Small intestine (tissue), 16 donors: Measurements from ENCODE around the gene SPR. TPM values are rescaled to one million over a fixed set of nuclear protein-coding genes. Genes with fewer than 3 reads are reported as not detected.

Source experiments
- DNase-seq, 2 donors: peaks; one replicate each; pipeline versions ENCODE4 v3.0.0 to v3.0.0-alpha.2; 2013
- FAIRE-seq: peaks from 2 replicates; lab custom pipeline; 2012; peaks lifted over from hg19 to GRCh38; lab: Jason Lieb, UNC
- H3K27ac ChIP-seq, 3 donors: one replicate each; pipeline ENCODE4 v1.5.1; 2013; ENCODE audit warnings: low read length in 2 of 3, mild to moderate bottlenecking in 2 of 3, control low read depth in 1 of 3, inconsistent platforms in 1 of 3, low read depth in 1 of 3, moderate library complexity in 1 of 3
- H3K27me3 ChIP-seq, 3 donors: one replicate each; pipeline ENCODE4 v1.6.1; 2013; ENCODE audit warnings: low read length in 3 of 3, inconsistent platforms in 1 of 3; ENCODE audit not compliant: control insufficient read depth in 3 of 3, insufficient read depth in 3 of 3
- H3K36me3 ChIP-seq, 3 donors: one replicate each; pipeline ENCODE4 v1.6.1; 2013; ENCODE audit warnings: low read length in 3 of 3, inconsistent platforms in 1 of 3, low read depth in 1 of 3, mild to moderate bottlenecking in 1 of 3, moderate library complexity in 1 of 3; ENCODE audit not compliant: control insufficient read depth in 3 of 3, insufficient read depth in 2 of 3
- H3K4me1 ChIP-seq, 3 donors: one replicate each; pipeline ENCODE4 v1.6.1; 2013; ENCODE audit warnings: low read length in 2 of 3, inconsistent platforms in 1 of 3, low read depth in 1 of 3, mild to moderate bottlenecking in 1 of 3, moderate library complexity in 1 of 3; ENCODE audit not compliant: control insufficient read depth in 3 of 3, insufficient read depth in 2 of 3
- H3K4me3 ChIP-seq, 3 donors: one replicate each; pipeline ENCODE4 v1.5.1; 2013; ENCODE audit warnings: low read length in 3 of 3, control low read depth in 1 of 3, inconsistent platforms in 1 of 3, low read depth in 1 of 3, mild to moderate bottlenecking in 1 of 3, moderate library complexity in 1 of 3
- H3K9me3 ChIP-seq, 2 donors: one replicate each; pipeline ENCODE4 v1.6.1; 2013; ENCODE audit warnings: low read depth in 1 of 2, low read length in 1 of 2; ENCODE audit not compliant: control insufficient read depth in 2 of 2, insufficient read depth in 1 of 2
- WGBS, 3 donors: extraction: QIAGEN DNeasy Blood & Tissue Kit; methylation state at CpG; one replicate each; pipeline ENCODE4 v1.1.7; 2013; 5-methylcytosine and 5-hydroxymethylcytosine counted together
- long read RNA-seq, 10 donors: transcript quantifications; one replicate each; lab custom pipeline, GENCODE V29; 2026
- polyA plus RNA-seq, 4 donors: library from polyadenylated mRNA; stranded (reverse) in 3 of 4; unstranded in 1 of 4; fragments of 200-250 nt in 3 of 4; fragments of 120-200 nt in 1 of 4; gene quantifications; one replicate each; pipeline versions ENCODE4 v1.2.1 to v1.2.3, GENCODE V29; 2013
- donor health status: healthy with polysubstance abuse.
- donor health status: control.
- donor health status: control.
- donor health status: Bipolar disorder and iron deficiency.
- donor health status: healthy.

Gene SPR
- polyA plus RNA-seq: 10 to 100 TPM; 40.6 to 50.0 (median 44.4) TPM
- long read RNA-seq, donor 1: 0 reads
- long read RNA-seq, donor 2, partial matches to known transcripts: 0 of 2 reads
- long read RNA-seq, donor 2, other reads (novel, unspliced or antisense): 0 of 2 reads
- long read RNA-seq, donor 3, transcript SPR-201 (3 exons, 1,480 nt): major isoform, 8 of 15 reads
- long read RNA-seq, donor 3, partial matches to known transcripts: 7 of 15 reads
- long read RNA-seq, donor 3, other reads (novel, unspliced or antisense): 0 of 15 reads
- long read RNA-seq, donor 4, partial matches to known transcripts: 0 of 2 reads
- long read RNA-seq, donor 4, other reads (novel, unspliced or antisense): 0 of 2 reads
- long read RNA-seq, donor 5, transcript SPR-201 (3 exons, 1,480 nt): major isoform, 5 of 5 reads
- long read RNA-seq, donor 5, partial matches to known transcripts: 0 of 5 reads
- long read RNA-seq, donor 5, other reads (novel, unspliced or antisense): 0 of 5 reads
- long read RNA-seq, donor 6, transcript SPR-201 (3 exons, 1,480 nt): major isoform, 17 of 17 reads
- long read RNA-seq, donor 6, partial matches to known transcripts: 0 of 17 reads
- long read RNA-seq, donor 6, other reads (novel, unspliced or antisense): 0 of 17 reads
- long read RNA-seq, donor 7: 0 reads
- long read RNA-seq, donor 8: 0 reads
- long read RNA-seq, donor 9, transcript SPR-201 (3 exons, 1,480 nt): major isoform, 5 of 6 reads
- long read RNA-seq, donor 9, partial matches to known transcripts: 0 of 6 reads
- long read RNA-seq, donor 9, other reads (novel, unspliced or antisense): 0 of 6 reads
- long read RNA-seq, donor 10, transcript SPR-201 (3 exons, 1,480 nt): major isoform, 16 of 18 reads
- long read RNA-seq, donor 10, partial matches to known transcripts: 0 of 18 reads
- long read RNA-seq, donor 10, other reads (novel, unspliced or antisense): 0 of 18 reads

DNA sequence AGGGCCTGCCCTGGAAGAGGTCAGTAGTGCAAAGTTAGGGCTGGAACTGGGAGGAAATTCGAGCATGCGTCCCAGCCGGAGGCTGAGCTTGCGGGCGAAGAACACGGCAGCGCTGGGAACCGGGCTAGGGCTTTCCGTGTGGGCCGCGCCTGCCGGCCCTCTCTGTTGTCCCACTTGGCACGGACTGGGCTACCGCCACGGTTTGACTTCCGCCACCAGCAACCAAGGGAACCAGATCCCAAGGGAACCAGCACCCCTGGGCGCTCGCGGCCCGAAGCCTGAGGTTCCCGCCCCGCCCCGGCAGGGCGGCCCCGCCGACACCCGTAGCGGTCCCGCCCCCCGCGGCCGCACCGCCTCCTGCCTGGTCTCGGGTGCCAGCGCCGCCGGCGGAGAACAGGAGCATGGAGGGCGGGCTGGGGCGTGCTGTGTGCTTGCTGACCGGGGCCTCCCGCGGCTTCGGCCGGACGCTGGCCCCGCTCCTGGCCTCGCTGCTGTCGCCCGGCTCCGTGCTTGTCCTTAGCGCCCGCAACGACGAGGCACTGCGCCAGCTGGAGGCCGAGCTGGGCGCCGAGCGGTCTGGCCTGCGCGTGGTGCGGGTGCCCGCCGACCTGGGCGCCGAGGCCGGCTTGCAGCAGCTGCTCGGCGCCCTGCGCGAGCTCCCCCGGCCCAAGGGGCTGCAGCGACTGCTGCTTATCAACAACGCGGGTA lies at the start of gene SPR:
SPR (plus strand) TSS at position 377 of the 708 bp plus-strand sequence; CDS start at position 402, 25 bp downstream.
- peak; percentile 81 to 86 for DNase-seq
- H3K27me3 ChIP-seq: peaks cover 0 to 6% (median 4%) of the 10 kb centered on the region in 3 donors
- peak within 1 kb of the TSS; percentile 56 to 85 (median 77) for H3K27ac ChIP-seq
- WGBS, 3 donors: 1% methylated on average over 46 to 76 of the region's 76 CpGs
- H3K9me3 ChIP-seq: no peaks in the 10 kb centered on the region
- H3K4me1 ChIP-seq: peaks cover 4 to 13% (median 10%) of the 10 kb centered on the region in 3 donors
- H3K4me3 ChIP-seq: peak within 1 kb of the TSS; percentile 55 to 85 (median 57)
- H3K36me3 ChIP-seq: peaks cover 0 to 23% (median 0%) of the 10 kb centered on the region in 3 donors
- FAIRE-seq: no peak

DNA sequence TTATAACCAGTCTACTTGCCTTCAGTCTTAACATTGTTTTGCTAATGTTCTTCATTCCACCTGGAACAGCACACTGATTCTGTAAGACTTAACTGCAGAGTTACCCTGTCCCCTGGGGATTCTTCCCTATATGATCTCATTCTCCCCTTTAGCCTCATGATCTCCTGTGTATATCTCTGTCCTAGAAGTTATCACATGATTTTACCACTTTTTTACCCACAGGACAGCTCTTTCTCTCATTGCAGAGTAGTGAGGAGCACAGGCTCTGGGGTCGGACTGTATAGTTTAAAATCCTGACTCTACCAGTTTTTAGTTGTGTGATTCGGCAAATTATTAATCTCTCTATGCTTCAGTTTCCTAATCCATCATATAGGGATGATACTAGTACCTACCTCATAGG lies 47.1 kb upstream of the SPR start:
- Histone ChIP-seq H3K36me3 (no peaks in the 10 kb centered on the region), H3K27ac (no peak overlapping the region), H3K4me1 (no peaks in the 10 kb centered on the region), H3K27me3 (no peaks in the 10 kb centered on the region), H3K9me3 (no peaks in the 10 kb centered on the region), H3K4me3 (no peak overlapping the region)
- WGBS, 3 donors: 89 to 97% (median 92%) methylated on average over 2 of the region's 2 CpGs
- FAIRE-seq (no peak), DNase-seq (no peak)

DNA sequence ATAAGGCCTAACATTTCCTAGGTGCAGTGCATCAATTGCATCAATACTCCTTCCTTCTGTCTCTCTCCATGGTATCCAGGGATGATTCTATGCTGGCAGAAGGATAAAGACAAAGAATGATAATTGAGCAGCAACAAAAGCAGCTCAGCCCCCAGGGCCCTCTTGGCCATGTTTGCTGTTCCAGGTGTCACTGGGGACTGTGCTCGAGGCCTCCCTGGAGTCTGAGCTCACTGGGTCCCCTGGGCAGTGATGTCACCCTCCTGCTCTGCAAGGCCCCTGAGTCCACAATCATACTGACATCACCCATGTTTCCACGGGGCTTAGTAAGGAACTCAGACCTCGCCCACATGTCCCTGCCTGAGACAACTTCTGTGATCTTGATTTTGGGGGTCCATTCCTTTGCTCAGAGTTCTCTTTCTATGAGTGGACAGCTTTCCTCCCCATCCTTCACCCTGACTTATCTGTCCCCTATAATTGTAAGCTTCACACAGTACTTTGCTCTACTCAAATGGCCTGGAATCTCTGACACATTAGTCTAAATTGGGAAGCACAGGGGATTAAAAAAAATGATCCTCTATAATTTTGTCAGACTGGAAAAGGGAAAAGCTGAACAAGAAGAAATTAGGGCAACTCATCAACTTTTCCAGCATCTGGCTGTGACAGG lies 45.6 kb upstream of the SPR start:
- DNase-seq: no peak
- 55 to 56% (median 55%) methylated on average over 3 of the region's 3 CpGs for WGBS, 3 donors
- H3K9me3 ChIP-seq: no peaks in the 10 kb centered on the region
- no peak for FAIRE-seq
- no peaks in the 10 kb centered on the region for H3K27me3 ChIP-seq
- no peaks in the 10 kb centered on the region for H3K4me1 ChIP-seq
- H3K36me3 ChIP-seq: no peaks in the 10 kb centered on the region
- H3K4me3 ChIP-seq: no peak overlapping the region
- no peak overlapping the region for H3K27ac ChIP-seq

DNA sequence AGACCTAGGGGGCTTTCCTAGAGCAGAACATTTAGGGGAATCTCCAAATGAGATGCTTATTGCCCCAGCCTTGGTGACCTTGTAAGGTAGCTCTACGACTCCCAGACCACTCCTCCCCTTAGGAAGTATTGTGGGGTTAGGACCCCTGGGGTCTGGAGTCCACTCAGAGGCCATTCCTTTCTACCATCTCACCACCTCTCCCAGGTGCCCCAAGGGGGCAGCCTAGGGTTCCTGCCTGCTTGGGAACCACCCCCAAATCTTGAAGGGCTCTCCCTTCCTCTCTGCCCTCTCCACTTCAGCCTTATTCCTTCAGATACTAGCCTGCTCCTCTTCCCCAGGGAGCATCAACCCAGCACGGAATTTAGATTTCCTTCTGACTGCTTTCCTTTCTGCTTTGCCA lies 43.9 kb upstream of the SPR start:
- WGBS, 3 donors: 60 to 78% (median 66%) methylated on average over 2 of the region's 2 CpGs
- H3K4me1 ChIP-seq: no peaks in the 10 kb centered on the region
- no peaks in the 10 kb centered on the region for H3K9me3 ChIP-seq
- H3K4me3 ChIP-seq: no peak overlapping the region
- H3K36me3 ChIP-seq: no peaks in the 10 kb centered on the region
- DNase-seq (no peak), FAIRE-seq (no peak)
- no peaks in the 10 kb centered on the region for H3K27me3 ChIP-seq
- no peak overlapping the region for H3K27ac ChIP-seq

DNA sequence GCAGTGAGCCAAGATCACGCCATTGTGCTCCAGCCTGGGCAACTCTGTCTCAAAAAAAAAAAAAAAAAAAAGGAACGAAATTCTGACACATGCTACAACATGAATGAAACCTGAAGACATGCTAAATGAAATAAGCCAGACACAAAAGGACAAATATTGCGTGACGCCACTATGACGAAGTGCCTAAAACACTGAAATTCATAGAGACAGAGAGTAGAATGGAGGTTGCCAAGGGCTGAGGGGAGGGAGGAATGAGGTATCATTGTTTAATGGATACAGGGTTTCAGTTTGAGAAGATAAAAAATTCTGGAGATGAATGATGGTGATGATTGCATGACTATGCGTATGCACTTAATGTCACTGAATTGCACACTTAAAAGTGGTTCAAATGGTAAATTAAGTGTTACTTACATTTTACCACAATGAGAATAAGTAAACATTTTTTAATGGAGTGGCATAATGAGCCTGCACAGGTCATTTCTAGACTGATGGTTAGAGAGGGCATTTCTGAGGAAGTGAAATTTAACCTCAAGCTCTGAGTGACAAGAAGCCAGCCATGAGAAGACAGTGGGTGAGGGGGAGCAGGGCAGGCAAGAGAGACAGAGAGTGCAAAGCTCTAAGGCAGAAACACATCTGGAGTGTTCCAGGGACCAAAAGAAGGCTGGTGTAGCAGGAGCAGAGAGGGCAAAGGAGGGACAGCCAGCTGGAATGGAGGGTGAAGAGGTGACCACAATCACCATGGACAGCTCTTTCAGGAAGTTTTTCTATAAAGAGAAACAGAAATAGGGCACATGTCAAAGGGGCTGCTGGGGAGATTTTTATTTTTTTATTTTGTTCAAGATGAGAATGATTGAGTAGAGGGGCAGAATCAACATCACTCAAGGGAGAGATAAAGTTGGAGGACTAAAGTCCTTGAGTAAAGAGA lies 40.8 kb upstream of the SPR start:
- Histone ChIP-seq H3K4me1 (no peaks in the 10 kb centered on the region), H3K9me3 (no peaks in the 10 kb centered on the region), H3K4me3 (no peak overlapping the region), H3K27me3 (peaks cover 0 to 20% (median 0%) of the 10 kb centered on the region in 3 donors), H3K36me3 (no peaks in the 10 kb centered on the region), H3K27ac (no peak overlapping the region)
- FAIRE-seq (no peak), DNase-seq (no peak)
- WGBS, 3 donors: 77 to 85% (median 80%) methylated on average over 6 of the region's 6 CpGs

DNA sequence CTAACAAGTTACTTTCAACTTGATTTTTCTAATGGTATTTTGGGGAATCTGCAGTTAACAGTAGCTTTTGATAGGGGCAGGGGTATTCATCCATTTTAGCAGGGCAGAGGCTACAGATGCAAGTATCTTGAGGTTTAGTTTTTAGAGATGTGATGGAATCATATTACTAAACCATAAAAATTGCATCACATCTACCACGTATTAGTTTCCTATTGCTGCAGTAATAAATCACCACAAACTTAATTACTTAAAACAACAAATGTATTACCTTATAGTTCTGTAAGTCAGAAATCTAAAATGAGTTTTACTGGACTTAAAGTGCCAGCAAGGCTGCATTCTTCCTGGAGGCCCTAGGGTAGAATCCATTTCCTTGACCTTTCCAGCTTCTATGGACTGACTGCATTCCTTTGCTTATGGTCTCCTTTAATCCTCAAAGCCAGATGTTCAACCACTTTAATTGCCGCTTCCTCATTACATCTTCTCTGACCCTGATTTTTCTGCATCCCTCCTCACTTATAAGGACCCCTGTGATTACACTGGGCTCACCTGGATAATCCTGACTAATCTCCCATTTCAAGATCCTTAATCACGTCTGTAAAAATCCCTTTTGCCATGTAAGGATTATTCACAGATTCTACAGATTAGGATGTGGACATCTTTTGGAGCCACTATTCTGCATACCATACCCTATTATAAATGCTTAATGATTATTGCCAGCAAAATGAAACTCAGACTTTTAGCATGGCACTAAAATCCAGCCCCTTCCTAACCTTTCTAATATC lies 39.5 kb upstream of the SPR start:
- DNase-seq (no peak), FAIRE-seq (no peak)
- no peaks in the 10 kb centered on the region for H3K4me1 ChIP-seq
- H3K27me3 ChIP-seq: peaks cover 0 to 22% (median 0%) of the 10 kb centered on the region in 3 donors
- no peaks in the 10 kb centered on the region for H3K36me3 ChIP-seq
- no peaks in the 10 kb centered on the region for H3K9me3 ChIP-seq
- H3K27ac ChIP-seq: no peak overlapping the region
- no peak overlapping the region for H3K4me3 ChIP-seq
- WGBS, 3 donors: 52 to 59% (median 56%) methylated on average over 3 of the region's 3 CpGs
